IPS-18a (cell line): ENCODE results near the gene DIP2C.
"Not testable (repeated sequence)": the region's sequence is repeated elsewhere in the genome, so short reads cannot be mapped to it uniquely, and the experiment has no call there.

Source experiments
- H3K27ac ChIP-seq: one replicate; pipeline ENCODE4 v1.5.1; 2013; ENCODE audit warnings: low read length
- H3K27me3 ChIP-seq: one replicate; pipeline ENCODE4 v1.6.1; 2013; ENCODE audit warnings: mild to moderate bottlenecking, low read length; ENCODE audit not compliant: control insufficient read depth, insufficient read depth
- H3K36me3 ChIP-seq: one replicate; pipeline ENCODE4 v1.6.1; 2013; ENCODE audit warnings: low read depth, low read length; ENCODE audit not compliant: control insufficient read depth
- H3K4me1 ChIP-seq: one replicate; pipeline ENCODE4 v1.6.1; 2013; ENCODE audit warnings: low read depth, low read length; ENCODE audit not compliant: control insufficient read depth
- H3K4me3 ChIP-seq: one replicate; pipeline ENCODE4 v1.5.1; 2013; ENCODE audit warnings: low read length
- H3K9ac ChIP-seq: one replicate; pipeline ENCODE4 v1.6.1; 2013; ENCODE audit warnings: mild to moderate bottlenecking, low read length, moderate library complexity
- H3K9me3 ChIP-seq: one replicate; pipeline ENCODE4 v1.6.1; 2013; ENCODE audit warnings: low read depth, low read length; ENCODE audit not compliant: control insufficient read depth

The DIP2C gene

DNA sequence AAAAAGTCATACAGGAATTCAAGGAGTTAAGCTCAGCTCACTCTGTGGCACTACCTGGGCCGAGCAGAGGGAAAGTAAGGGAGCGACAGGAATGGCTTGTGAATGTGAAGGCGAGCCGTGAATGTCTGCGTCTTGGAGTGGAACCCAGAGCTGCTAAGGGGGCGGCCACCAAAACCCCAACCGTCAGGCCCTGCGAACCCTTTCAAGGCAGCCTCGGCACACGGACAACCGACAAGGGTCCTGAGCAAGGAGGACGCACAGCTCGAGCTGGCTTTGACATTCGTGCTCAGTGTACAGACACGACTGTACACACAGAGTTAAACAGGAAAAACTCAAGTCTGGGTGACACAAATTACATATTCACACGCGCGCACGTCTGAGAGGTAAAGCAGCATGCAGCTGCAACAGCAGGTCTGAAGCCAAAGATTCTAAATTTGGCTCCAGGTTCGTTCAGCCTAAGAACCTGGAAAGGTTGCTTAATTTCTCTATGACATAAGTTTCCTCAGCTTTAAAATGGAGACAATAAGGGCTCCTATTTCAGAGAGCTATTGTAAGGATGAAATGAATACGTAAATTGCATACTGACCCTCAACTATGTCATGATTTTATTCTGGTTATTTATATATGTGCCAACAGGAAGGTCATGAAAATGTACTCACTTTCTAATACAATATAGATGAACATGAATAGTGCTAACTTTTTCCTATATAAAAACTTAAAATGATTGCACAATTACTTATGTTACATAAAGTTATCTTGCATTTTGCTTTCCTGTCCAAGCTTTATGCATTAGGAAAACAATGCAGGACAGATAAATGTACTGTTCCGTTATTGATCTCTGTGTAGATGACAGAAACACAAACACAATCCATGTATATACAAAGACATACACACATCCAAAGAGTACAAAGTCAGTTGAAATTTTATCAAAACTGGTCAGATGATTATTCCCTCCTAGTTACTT lies 361.3 kb downstream of the DIP2C start:
- Histone ChIP-seq H3K27me3 (no peaks in the 10 kb centered on the region), H3K36me3 (no peaks in the 10 kb centered on the region), H3K9me3 (no peaks in the 10 kb centered on the region), H3K4me3 (no peak overlapping the region), H3K9ac (no peak overlapping the region), H3K4me1 (peaks cover 4% of the 10 kb centered on the region), H3K27ac (no peak overlapping the region)

GRCh38 chr10:326894-327635 lies 362.4 kb downstream of the DIP2C start:
- H3K4me3 ChIP-seq = no peak overlapping the region
- H3K4me1 ChIP-seq = peaks cover 4% of the 10 kb centered on the region
- no peak overlapping the region for H3K27ac ChIP-seq
- H3K36me3 ChIP-seq = no peaks in the 10 kb centered on the region
- H3K9me3 ChIP-seq = no peaks in the 10 kb centered on the region
- H3K27me3 ChIP-seq = no peaks in the 10 kb centered on the region
- H3K9ac ChIP-seq = no peak overlapping the region

DNA sequence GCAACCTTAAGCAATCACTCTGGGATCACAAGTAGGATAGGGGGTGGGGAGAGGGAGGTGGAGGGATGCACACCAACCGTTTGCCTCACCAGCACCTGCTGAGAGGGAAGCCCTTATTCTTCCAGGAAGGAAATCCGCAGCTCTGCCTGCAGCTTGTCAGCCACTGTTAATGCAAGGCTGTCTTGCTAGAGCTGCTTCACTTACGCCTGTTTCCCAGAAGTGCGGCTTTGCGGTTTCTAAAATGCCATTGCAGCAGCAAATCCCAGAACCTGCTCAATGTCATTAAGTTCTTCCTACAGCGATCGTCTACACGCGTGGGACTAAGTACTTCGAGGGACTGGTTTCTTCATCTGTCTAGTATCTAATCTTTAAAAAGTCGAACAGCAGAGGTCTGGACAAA lies 363.1 kb downstream of the DIP2C start:
- Histone ChIP-seq H3K9me3 (no peaks in the 10 kb centered on the region), H3K27ac (no peak overlapping the region), H3K27me3 (no peaks in the 10 kb centered on the region), H3K9ac (no peak overlapping the region), H3K4me1 (peaks cover 4% of the 10 kb centered on the region), H3K36me3 (no peaks in the 10 kb centered on the region), H3K4me3 (no peak overlapping the region)

GRCh38 chr10:325282-325681 lies 364.2 kb downstream of the DIP2C start:
- H3K4me3 ChIP-seq = no peak overlapping the region
- no peaks in the 10 kb centered on the region for H3K36me3 ChIP-seq
- H3K9ac ChIP-seq = no peak overlapping the region
- no peaks in the 10 kb centered on the region for H3K9me3 ChIP-seq
- H3K4me1 ChIP-seq = peaks cover 4% of the 10 kb centered on the region
- no peaks in the 10 kb centered on the region for H3K27me3 ChIP-seq
- no peak overlapping the region for H3K27ac ChIP-seq

DNA sequence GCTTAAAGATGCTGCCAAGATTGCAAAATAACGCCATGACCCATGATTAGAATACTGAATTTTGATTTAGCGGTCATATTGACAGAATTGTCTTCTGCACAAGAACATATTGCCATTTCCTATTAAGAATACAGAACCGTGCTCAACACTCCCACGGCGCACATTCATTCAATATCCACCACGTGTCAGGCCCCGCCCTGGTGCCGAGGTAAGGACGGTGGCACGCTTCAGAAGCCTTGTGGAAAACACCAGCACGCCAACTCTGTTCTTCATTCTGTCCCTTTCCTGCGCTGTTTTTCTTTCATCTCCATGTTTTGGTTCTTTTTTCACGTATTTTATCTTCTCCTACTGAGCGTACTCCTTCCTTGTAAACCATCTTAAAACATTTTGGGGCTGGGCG lies 364.9 kb downstream of the DIP2C start:
- H3K9ac ChIP-seq = no peak overlapping the region
- no peak overlapping the region for H3K27ac ChIP-seq
- H3K36me3 ChIP-seq = no peaks in the 10 kb centered on the region
- peaks cover 2% of the 10 kb centered on the region for H3K4me1 ChIP-seq
- no peaks in the 10 kb centered on the region for H3K9me3 ChIP-seq
- no peak overlapping the region for H3K4me3 ChIP-seq
- H3K27me3 ChIP-seq = no peaks in the 10 kb centered on the region

DNA sequence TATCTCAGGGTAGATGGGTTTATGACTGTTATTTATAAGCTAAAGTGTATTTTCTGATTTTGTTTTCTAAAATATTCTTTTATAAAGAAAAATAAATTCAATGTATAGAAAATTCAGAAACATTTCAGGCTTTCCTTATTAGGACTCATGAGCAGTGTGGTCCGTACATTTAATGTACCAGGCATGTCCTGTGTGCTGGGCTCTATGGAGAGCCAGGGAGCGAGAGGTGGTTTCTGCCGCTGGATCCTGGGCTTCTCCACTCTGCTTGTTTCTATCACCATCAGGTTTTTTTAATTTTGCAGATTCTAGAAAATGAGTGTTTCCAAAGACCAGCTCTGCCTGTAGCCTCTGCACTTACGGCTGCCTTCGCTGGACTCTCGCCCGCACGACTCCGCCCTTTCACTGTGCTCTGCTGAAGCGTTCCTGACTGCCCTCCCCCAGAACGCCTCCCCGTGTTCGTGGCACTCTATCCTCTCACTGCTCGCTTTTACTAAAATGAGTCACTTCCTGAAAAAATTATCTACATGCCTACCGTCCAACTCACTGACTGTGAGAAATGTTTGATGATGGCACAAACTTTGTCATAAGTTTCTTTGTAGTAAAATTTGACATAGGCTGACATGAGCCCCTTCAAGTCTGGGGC lies 365.7 kb downstream of the DIP2C start:
- H3K4me1 ChIP-seq = no peaks in the 10 kb centered on the region
- H3K27ac ChIP-seq = no peak overlapping the region
- H3K4me3 ChIP-seq = no peak overlapping the region
- no peak overlapping the region for H3K9ac ChIP-seq
- no peaks in the 10 kb centered on the region for H3K27me3 ChIP-seq
- H3K36me3 ChIP-seq = no peaks in the 10 kb centered on the region
- H3K9me3 ChIP-seq = no peaks in the 10 kb centered on the region

GRCh38 chr10:323046-323445 lies 366.4 kb downstream of the DIP2C start:
- H3K4me3 ChIP-seq, H3K36me3 ChIP-seq, H3K9me3 ChIP-seq, H3K27me3 ChIP-seq, H3K4me1 ChIP-seq, H3K9ac ChIP-seq, H3K27ac ChIP-seq: not testable (repeated sequence)

GRCh38 chr10:320771-321170 lies 368.7 kb downstream of the DIP2C start:
- Histone ChIP-seq H3K9me3 (no peaks in the 10 kb centered on the region), H3K4me3 (no peak overlapping the region), H3K27ac (no peak overlapping the region), H3K9ac (no peak overlapping the region), H3K27me3 (no peaks in the 10 kb centered on the region), H3K4me1 (no peaks in the 10 kb centered on the region), H3K36me3 (peaks cover 9% of the 10 kb centered on the region)

GRCh38 chr10:317926-318325 lies 371.5 kb downstream of the DIP2C start:
- H3K27ac ChIP-seq = no peak overlapping the region
- H3K9me3 ChIP-seq = no peaks in the 10 kb centered on the region
- peaks cover 9% of the 10 kb centered on the region for H3K36me3 ChIP-seq
- no peaks in the 10 kb centered on the region for H3K4me1 ChIP-seq
- H3K4me3 ChIP-seq = no peak overlapping the region
- no peaks in the 10 kb centered on the region for H3K27me3 ChIP-seq
- no peak overlapping the region for H3K9ac ChIP-seq

GRCh38 chr10:317271-317769 lies 372.1 kb downstream of the DIP2C start:
- no peaks in the 10 kb centered on the region for H3K9me3 ChIP-seq
- H3K27ac ChIP-seq = no peak overlapping the region
- no peaks in the 10 kb centered on the region for H3K27me3 ChIP-seq
- no peaks in the 10 kb centered on the region for H3K4me1 ChIP-seq
- peaks cover 9% of the 10 kb centered on the region for H3K36me3 ChIP-seq
- H3K4me3 ChIP-seq = no peak overlapping the region
- H3K9ac ChIP-seq = no peak overlapping the region

- H3K4me3 ChIP-seq = no peak overlapping the region
- H3K4me1 ChIP-seq = no peaks in the 10 kb centered on the region
- H3K9me3 ChIP-seq = no peaks in the 10 kb centered on the region
- H3K27ac ChIP-seq = no peak overlapping the region
- peaks cover 9% of the 10 kb centered on the region for H3K36me3 ChIP-seq
- no peak overlapping the region for H3K9ac ChIP-seq
- H3K27me3 ChIP-seq = no peaks in the 10 kb centered on the region
Measured at GRCh38 chr10:316390-316789, 373.1 kb downstream of the DIP2C start.
